Measurements from ENCODE around the gene BMPR1A. TPM values are rescaled to one million over a fixed set of nuclear protein-coding genes. Genes with fewer than 3 reads are reported as not detected.
A peak's percentile ranks its signal among the peaks of the same experiment; 100 is the strongest.

Gene BMPR1A
- total and polyA plus RNA-seq, 2 of the 13 experiments (the other 11 are each of a cell fraction or from before 2014, with no cell fraction given), result 17.8 to 44.2 TPM

- no peak for TF ChIP-seq MLX (CRISPR knock-in tag; IDR thresholded peaks at IDR 0.05)
- no peak for TF ChIP-seq ZBTB43 (CRISPR knock-in tag; conservative IDR thresholded peaks at IDR 0.05)
- TF ChIP-seq ZNF367 (CRISPR knock-in tag; IDR thresholded peaks at IDR 0.05; ENCODE audit: borderline replicate concordance), result no peak
- TF ChIP-seq MEIS1 (CRISPR knock-in tag; IDR thresholded peaks at IDR 0.05; ENCODE audit: borderline replicate concordance), result no peak
- TF ChIP-seq ZNF17 (CRISPR knock-in tag; IDR thresholded peaks at IDR 0.05), result no peak
- TF ChIP-seq, protein P1, sequence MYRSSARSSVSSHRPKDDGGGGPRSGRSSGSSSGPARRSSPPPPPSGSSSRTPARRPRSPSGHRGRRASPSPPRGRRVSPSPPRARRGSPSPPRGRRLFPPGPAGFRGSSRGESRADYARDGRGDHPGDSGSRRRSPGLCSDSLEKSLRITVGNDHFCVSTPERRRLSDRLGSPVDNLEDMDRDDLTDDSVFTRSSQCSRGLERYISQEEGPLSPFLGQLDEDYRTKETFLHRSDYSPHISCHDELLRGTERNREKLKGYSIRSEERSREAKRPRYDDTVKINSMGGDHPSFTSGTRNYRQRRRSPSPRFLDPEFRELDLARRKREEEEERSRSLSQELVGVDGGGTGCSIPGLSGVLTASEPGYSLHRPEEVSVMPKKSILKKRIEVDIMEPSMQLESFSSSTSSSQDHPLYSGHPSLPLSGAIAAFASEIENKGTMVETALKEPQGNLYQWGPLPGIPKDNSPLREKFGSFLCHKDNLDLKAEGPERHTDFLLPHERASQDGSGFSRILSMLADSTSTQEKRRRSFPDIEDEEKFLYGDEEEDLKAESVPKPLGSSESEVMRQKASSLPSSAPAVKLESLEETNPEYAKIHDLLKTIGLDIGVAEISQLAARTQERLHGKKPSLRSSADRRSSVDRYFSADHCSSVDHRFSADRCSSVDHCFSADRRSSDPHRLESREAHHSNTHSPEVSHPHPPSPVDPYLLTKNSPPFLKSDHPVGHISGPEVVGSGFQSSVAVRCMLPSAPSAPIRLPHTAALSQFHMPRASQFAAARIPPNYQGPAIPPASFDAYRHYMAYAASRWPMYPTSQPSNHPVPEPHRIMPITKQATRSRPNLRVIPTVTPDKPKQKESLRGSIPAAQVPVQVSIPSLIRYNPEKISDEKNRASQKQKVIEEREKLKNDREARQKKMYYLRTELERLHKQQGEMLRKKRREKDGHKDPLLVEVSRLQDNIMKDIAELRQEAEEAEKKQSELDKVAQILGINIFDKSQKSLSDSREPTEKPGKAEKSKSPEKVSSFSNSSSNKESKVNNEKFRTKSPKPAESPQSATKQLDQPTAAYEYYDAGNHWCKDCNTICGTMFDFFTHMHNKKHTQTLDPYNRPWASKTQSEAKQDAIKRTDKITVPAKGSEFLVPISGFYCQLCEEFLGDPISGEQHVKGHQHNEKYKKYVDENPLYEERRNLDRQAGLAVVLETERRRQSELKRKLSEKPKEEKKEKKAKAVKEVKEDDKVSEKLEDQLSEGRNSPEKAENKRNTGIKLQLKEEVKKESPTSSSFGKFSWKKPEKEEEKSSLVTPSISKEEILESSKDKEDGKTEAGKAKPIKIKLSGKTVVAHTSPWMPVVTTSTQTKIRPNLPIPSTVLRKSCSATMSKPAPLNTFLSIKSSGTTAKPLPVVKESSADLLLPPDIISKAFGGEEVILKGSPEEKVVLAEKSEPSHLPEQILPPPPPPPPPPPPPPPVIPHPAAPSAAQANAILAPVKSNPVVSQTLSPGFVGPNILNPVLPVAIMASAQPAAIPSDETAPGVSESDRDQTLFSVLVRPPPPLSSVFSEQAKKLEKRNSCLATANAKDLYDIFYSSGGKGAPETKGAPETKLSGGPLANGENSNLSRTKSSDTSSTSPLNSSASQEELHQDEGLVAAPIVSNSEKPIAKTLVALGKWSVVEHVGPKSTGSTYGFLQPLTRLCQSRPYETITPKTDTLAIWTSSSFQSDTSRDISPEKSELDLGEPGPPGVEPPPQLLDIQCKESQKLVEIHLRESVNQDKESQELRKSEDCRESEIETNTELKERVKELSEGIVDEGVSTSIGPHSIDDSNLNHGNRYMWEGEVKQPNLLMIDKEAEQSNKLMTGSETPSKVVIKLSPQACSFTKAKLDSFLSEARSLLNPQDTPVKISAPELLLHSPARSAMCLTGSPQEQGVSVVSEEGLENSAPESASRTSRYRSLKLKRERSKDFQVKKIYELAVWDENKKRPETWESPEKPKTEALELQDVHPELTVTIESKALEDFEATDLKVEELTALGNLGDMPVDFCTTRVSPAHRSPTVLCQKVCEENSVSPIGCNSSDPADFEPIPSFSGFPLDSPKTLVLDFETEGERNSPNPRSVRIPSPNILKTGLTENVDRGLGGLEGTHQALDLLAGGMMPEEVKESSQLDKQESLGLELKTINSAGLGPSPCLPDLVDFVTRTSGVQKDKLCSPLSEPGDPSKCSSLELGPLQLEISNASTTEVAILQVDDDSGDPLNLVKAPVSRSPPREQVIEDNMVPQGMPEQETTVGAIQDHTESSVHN (CRISPR knock-in tag; IDR thresholded peaks at IDR 0.05), result no peak
- TF ChIP-seq TBX2 (CRISPR knock-in tag; IDR thresholded peaks at IDR 0.05; ENCODE audit: borderline replicate concordance), result no peak
- TF ChIP-seq ZNF281 (CRISPR knock-in tag; IDR thresholded peaks at IDR 0.05; ENCODE audit: borderline replicate concordance), result peak; percentile 62
- no peak for TF ChIP-seq ZNF3 (CRISPR knock-in tag; IDR thresholded peaks at IDR 0.05)
- TF ChIP-seq ATF7 (IDR thresholded peaks at IDR 0.05), result no peak
- TF ChIP-seq ATF7 (CRISPR knock-in tag; IDR thresholded peaks at IDR 0.05), result no peak
- TF ChIP-seq, protein P2, sequence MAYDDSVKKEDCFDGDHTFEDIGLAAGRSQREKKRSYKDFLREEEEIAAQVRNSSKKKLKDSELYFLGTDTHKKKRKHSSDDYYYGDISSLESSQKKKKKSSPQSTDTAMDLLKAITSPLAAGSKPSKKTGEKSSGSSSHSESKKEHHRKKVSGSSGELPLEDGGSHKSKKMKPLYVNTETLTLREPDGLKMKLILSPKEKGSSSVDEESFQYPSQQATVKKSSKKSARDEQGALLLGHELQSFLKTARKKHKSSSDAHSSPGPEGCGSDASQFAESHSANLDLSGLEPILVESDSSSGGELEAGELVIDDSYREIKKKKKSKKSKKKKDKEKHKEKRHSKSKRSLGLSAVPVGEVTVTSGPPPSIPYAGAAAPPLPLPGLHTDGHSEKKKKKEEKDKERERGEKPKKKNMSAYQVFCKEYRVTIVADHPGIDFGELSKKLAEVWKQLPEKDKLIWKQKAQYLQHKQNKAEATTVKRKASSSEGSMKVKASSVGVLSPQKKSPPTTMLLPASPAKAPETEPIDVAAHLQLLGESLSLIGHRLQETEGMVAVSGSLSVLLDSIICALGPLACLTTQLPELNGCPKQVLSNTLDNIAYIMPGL (CRISPR knock-in tag; IDR thresholded peaks at IDR 0.05; ENCODE audit: borderline replicate concordance in 1 of 2, low read depth in 1 of 2), result peak in 1 of 2 experiments; percentile 56; a peak in 1 of 4 replicates
- TF ChIP-seq ZBTB38 (CRISPR knock-in tag; IDR thresholded peaks at IDR 0.05), result no peak
- TF ChIP-seq ZNF460 (CRISPR knock-in tag; IDR thresholded peaks at IDR 0.05; ENCODE audit: borderline replicate concordance), result no peak
Observed at GRCh38 chr10:86756511-86757112, at the start of gene BMPR1A (continued).

All from HepG2 (cell line).